Measurements from ENCODE around the gene SLC35B2. TPM values are rescaled to one million over a fixed set of nuclear protein-coding genes. Genes with fewer than 3 reads are reported as not detected.

The SLC35B2 gene
- total RNA-seq, 1 experiment from 2014 or later = 44.6 TPM

GRCh38 chr6:44260011-44260410, 2.7 kb upstream of the SLC35B2 start:
- ChIA-PET POLR2A (no interaction called here), CTCF (no interaction called here)
- Histone ChIP-seq H3K27me3 (replicated peaks; ENCODE audit: control insufficient read depth, insufficient read depth, low read length) (no peaks in the 10 kb centered on the region), H3K4me1 (peaks cover 28% of the 10 kb centered on the region), H3K9me3 (no peaks in the 10 kb centered on the region), H3K4me3 (ENCODE audit: low read depth, low read length) (no peak overlapping the region), H3K36me3 (ENCODE audit: control insufficient read depth, insufficient read depth, low read length) (peaks cover 1% of the 10 kb centered on the region; the same call in 1 of the 2 replicates)
- Mint-ChIP-seq H3K27ac (ENCODE audit: unreplicated experiment) (no peak overlapping the region), H3K36me3 (ENCODE audit: insufficient read depth, unreplicated experiment) (peaks cover 41% of the 10 kb centered on the region), H3K9me3 (ENCODE audit: unreplicated experiment) (no peaks in the 10 kb centered on the region), H3K27me3 (ENCODE audit: insufficient read depth, unreplicated experiment) (no peaks in the 10 kb centered on the region), H3K4me1 (ENCODE audit: low read depth, unreplicated experiment) (peaks cover 35% of the 10 kb centered on the region), H3K4me3 (ENCODE audit: unreplicated experiment) (no peak overlapping the region)
- intact Hi-C loops (cut with micrococcal nuclease; ENCODE audit: unreplicated experiment) = no loop called here
- TF ChIP-seq, protein P1, sequence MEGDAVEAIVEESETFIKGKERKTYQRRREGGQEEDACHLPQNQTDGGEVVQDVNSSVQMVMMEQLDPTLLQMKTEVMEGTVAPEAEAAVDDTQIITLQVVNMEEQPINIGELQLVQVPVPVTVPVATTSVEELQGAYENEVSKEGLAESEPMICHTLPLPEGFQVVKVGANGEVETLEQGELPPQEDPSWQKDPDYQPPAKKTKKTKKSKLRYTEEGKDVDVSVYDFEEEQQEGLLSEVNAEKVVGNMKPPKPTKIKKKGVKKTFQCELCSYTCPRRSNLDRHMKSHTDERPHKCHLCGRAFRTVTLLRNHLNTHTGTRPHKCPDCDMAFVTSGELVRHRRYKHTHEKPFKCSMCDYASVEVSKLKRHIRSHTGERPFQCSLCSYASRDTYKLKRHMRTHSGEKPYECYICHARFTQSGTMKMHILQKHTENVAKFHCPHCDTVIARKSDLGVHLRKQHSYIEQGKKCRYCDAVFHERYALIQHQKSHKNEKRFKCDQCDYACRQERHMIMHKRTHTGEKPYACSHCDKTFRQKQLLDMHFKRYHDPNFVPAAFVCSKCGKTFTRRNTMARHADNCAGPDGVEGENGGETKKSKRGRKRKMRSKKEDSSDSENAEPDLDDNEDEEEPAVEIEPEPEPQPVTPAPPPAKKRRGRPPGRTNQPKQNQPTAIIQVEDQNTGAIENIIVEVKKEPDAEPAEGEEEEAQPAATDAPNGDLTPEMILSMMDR (IDR thresholded peaks at IDR 0.05; ENCODE audit: insufficient read depth in 1 of 2, low read depth in 1 of 2, low read length in 1 of 2, severe bottlenecking in 1 of 2, unreplicated experiment in 1 of 2) = no peak
- BruUV-seq (replicated peaks) = no TSS peak
- no peak for DNase-seq

DNA sequence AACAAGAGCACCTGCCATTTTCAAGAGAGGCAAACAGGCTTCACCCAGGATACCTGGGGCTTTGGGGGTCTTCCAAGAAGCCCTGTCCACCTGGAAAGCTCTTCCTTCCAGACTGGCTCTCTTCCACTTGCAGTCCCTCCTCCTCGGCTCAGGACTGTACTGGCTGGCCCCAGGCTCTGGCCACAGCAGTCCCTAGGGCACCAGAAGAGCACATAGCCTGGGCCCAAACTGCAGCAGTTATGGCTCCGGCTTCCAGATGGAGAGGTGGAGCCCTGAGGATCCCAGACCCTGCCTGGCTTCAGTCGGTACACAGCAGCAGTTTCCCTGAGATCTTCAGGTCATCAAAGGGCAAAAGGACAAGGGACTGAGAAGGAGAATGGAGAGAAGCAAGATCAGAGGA, 1.6 kb upstream of the SLC35B2 start:
- POLR2A ChIA-PET = no interaction called here
- Mint-ChIP-seq H3K27me3 (ENCODE audit: insufficient read depth, unreplicated experiment) (no peaks in the 10 kb centered on the region), H3K4me1 (ENCODE audit: low read depth, unreplicated experiment) (peaks cover 33% of the 10 kb centered on the region), H3K36me3 (ENCODE audit: insufficient read depth, unreplicated experiment) (peaks cover 47% of the 10 kb centered on the region), H3K27ac (ENCODE audit: unreplicated experiment) (peak overlapping the region; percentile 87), H3K4me3 (ENCODE audit: unreplicated experiment) (peak overlapping the region; percentile 78), H3K9me3 (ENCODE audit: unreplicated experiment) (no peaks in the 10 kb centered on the region)
- H3K27me3 ChIP-seq (replicated peaks; ENCODE audit: control insufficient read depth, insufficient read depth, low read length) = no peaks in the 10 kb centered on the region
- H3K4me1 ChIP-seq = peaks cover 24% of the 10 kb centered on the region
- peaks cover 7% of the 10 kb centered on the region for H3K36me3 ChIP-seq (ENCODE audit: control insufficient read depth, insufficient read depth, low read length)
- intact Hi-C loops (cut with micrococcal nuclease; ENCODE audit: unreplicated experiment) = no loop called here
- H3K4me3 ChIP-seq (ENCODE audit: low read depth, low read length) = no peak overlapping the region
- no TSS peak for BruUV-seq (replicated peaks)
- H3K9me3 ChIP-seq = no peaks in the 10 kb centered on the region
- TF ChIP-seq, protein P1 (IDR thresholded peaks at IDR 0.05; ENCODE audit: insufficient read depth in 1 of 2, low read depth in 1 of 2, low read length in 1 of 2, severe bottlenecking in 1 of 2, unreplicated experiment in 1 of 2) = no peak
- CTCF ChIA-PET = no interaction called here
- no peak for DNase-seq

- peak overlapping the region; percentile 87 for H3K27ac Mint-ChIP-seq (ENCODE audit: unreplicated experiment)
- TF ChIP-seq, protein P1 (IDR thresholded peaks at IDR 0.05; ENCODE audit: insufficient read depth in 1 of 2, low read depth in 1 of 2, low read length in 1 of 2, severe bottlenecking in 1 of 2, unreplicated experiment in 1 of 2) = no peak
- peaks cover 52% of the 10 kb centered on the region for H3K36me3 Mint-ChIP-seq (ENCODE audit: insufficient read depth, unreplicated experiment)
- Histone ChIP-seq H3K4me1 (peaks cover 19% of the 10 kb centered on the region), H3K9me3 (no peaks in the 10 kb centered on the region), H3K4me3 (ENCODE audit: low read depth, low read length) (no peak overlapping the region), H3K36me3 (ENCODE audit: control insufficient read depth, insufficient read depth, low read length) (peaks cover 7% of the 10 kb centered on the region), H3K27me3 (replicated peaks; ENCODE audit: control insufficient read depth, insufficient read depth, low read length) (no peaks in the 10 kb centered on the region)
- H3K4me3 Mint-ChIP-seq (ENCODE audit: unreplicated experiment) = peak overlapping the region; percentile 78
- no peaks in the 10 kb centered on the region for H3K9me3 Mint-ChIP-seq (ENCODE audit: unreplicated experiment)
- no TSS peak for BruUV-seq (replicated peaks)
- intact Hi-C loops (cut with micrococcal nuclease; ENCODE audit: unreplicated experiment) = no loop called here
- no peaks in the 10 kb centered on the region for H3K27me3 Mint-ChIP-seq (ENCODE audit: insufficient read depth, unreplicated experiment)
- ChIA-PET CTCF (no interaction called here), POLR2A (no interaction called here)
- DNase-seq = no peak
- H3K4me1 Mint-ChIP-seq (ENCODE audit: low read depth, unreplicated experiment) = peaks cover 29% of the 10 kb centered on the region
Observed at GRCh38 chr6:44258325-44258863, 1.1 kb upstream of the SLC35B2 start.
